HepG2 (cell line): Measurements from ENCODE around the gene CAVIN1. TPM values are rescaled to one million over a fixed set of nuclear protein-coding genes. Genes with fewer than 3 reads are reported as not detected.

Experiments used
- DPF2 ChIP-seq: sonication (generic); formaldehyde crosslinking; IDR thresholded peaks from 2 replicates; pipeline ENCODE4 v1.4.0; 2020; ENCODE audit warnings: mild to moderate bottlenecking, low read depth, missing genetic modification reagents, borderline replicate concordance
- FOXC1 ChIP-seq: sonication (generic); formaldehyde crosslinking; IDR thresholded peaks from 2 replicates; pipeline ENCODE4 v1.8.0; 2022; ENCODE audit warnings: mild to moderate bottlenecking, missing genetic modification reagents, borderline replicate concordance
- MBNL3 ChIP-seq: fragments of 250-450 bp; sonication (Bioruptor Pico); conservative IDR thresholded peaks from 2 replicates; pipeline ENCODE4 v1.8.0; 2022; ENCODE audit warnings: mild to moderate bottlenecking, inconsistent platforms
- NCOA2 ChIP-seq: sonication (generic); formaldehyde crosslinking; IDR thresholded peaks from 2 replicates; pipeline ENCODE4 v1.8.0; 2022; ENCODE audit warnings: inconsistent platforms
- XRCC5 ChIP-seq: fragments of 200-400 bp; formaldehyde crosslinking; optimal IDR thresholded peaks from 2 replicates; pipeline ENCODE3; 2017; ENCODE audit warnings: mild to moderate bottlenecking, low read length
- ZFP36L1 ChIP-seq: sonication (generic); formaldehyde crosslinking; IDR thresholded peaks from 2 replicates; pipeline ENCODE4 v1.8.0; 2022; ENCODE audit warnings: mild to moderate bottlenecking, missing genetic modification reagents, moderate library complexity
- ZNF552 ChIP-seq: sonication (generic); formaldehyde crosslinking; IDR thresholded peaks from 2 replicates; pipeline ENCODE4 v1.9.0; 2022; ENCODE audit warnings: missing genetic modification reagents, mild to moderate bottlenecking, borderline replicate concordance
- ZNF577 ChIP-seq: sonication (generic); formaldehyde crosslinking; IDR thresholded peaks from 2 replicates; pipeline ENCODE4 v1.4.0; 2020; ENCODE audit warnings: mild to moderate bottlenecking, low read depth, missing genetic modification reagents, borderline replicate concordance
- ZNF772 ChIP-seq: sonication (generic); formaldehyde crosslinking; IDR thresholded peaks from 2 replicates; pipeline ENCODE4 v1.5.0; 2020; ENCODE audit warnings: mild to moderate bottlenecking, missing genetic modification reagents
- polyA plus RNA-seq, 8 experiments: library from polyadenylated mRNA; depleted of rRNA in 3 of 8; stranded (reverse) in 7 of 8; unstranded in 1 of 8; fragments of >200 nt; fragmentation: Illumina TruSeq in 4 of 8; extraction: Trizol in 4 of 8; gene quantifications; 2 replicates each; pipeline versions ENCODE4 v1.2.1 to v1.2.3, GENCODE V29; 2011 to 2016; ENCODE audit warnings: low read depth in 4 of 8, missing spikeins in 1 of 8, mixed read lengths in 1 of 8; ENCODE audit not compliant: insufficient read depth in 1 of 8
- total RNA-seq, 5 experiments: library from RNA; depleted of rRNA; stranded (reverse); fragments of >200 nt; fragmentation: Illumina TruSeq; extraction: Trizol; gene quantifications; 2 replicates each; pipeline ENCODE4 v1.2.3, GENCODE V29; 2016; ENCODE audit warnings: low read depth in 1 of 5
- TF ChIP-seq, protein P1 (sequence below): conservative IDR thresholded peaks from 2 replicates; pipeline ENCODE4 v1.6.1; 2018; ENCODE audit warnings: missing genetic modification reagents
- TF ChIP-seq, protein P2 (sequence below): sonication (generic); formaldehyde crosslinking; IDR thresholded peaks from 2 replicates; pipeline ENCODE4 v1.8.1; 2023; ENCODE audit warnings: mild to moderate bottlenecking, moderate library complexity, missing genetic modification reagents
- TF ChIP-seq, protein P3 (sequence below): sonication (generic); formaldehyde crosslinking; IDR thresholded peaks from 2 replicates; pipeline ENCODE4 v1.5.1; 2020; ENCODE audit warnings: missing genetic modification reagents, mild to moderate bottlenecking, borderline replicate concordance
- TF ChIP-seq, protein P4 (sequence below), 2 experiments: fragments of 450-650 bp in 1 of 2; sonication (generic) in 1 of 2; formaldehyde crosslinking; IDR thresholded peaks; 2 replicates each; pipeline versions ENCODE4 v1.5.0 to v1.8.0; 2020 to 2022; ENCODE audit warnings: mild to moderate bottlenecking in 1 of 2, missing genetic modification reagents in 1 of 2
- TF ChIP-seq, protein P5 (sequence below): sonication (generic); formaldehyde crosslinking; IDR thresholded peaks from 2 replicates; pipeline ENCODE4 v1.4.0; 2020; ENCODE audit warnings: missing genetic modification reagents, borderline replicate concordance
- TF ChIP-seq, protein P6 (sequence below): sonication (generic); formaldehyde crosslinking; IDR thresholded peaks from 2 replicates; pipeline ENCODE4 v1.5.1; 2020; ENCODE audit warnings: mild to moderate bottlenecking, missing genetic modification reagents, moderate library complexity
- TF ChIP-seq, protein P7 (sequence below): sonication (generic); formaldehyde crosslinking; IDR thresholded peaks from 2 replicates; pipeline ENCODE4 v1.4.0; 2020; ENCODE audit warnings: missing genetic modification reagents, borderline replicate concordance

The CAVIN1 gene
- total and polyA plus RNA-seq, 2 of the 13 experiments (the other 11 are each of a cell fraction or from before 2014, with no cell fraction given): 15.9 to 25.5 TPM

DNA sequence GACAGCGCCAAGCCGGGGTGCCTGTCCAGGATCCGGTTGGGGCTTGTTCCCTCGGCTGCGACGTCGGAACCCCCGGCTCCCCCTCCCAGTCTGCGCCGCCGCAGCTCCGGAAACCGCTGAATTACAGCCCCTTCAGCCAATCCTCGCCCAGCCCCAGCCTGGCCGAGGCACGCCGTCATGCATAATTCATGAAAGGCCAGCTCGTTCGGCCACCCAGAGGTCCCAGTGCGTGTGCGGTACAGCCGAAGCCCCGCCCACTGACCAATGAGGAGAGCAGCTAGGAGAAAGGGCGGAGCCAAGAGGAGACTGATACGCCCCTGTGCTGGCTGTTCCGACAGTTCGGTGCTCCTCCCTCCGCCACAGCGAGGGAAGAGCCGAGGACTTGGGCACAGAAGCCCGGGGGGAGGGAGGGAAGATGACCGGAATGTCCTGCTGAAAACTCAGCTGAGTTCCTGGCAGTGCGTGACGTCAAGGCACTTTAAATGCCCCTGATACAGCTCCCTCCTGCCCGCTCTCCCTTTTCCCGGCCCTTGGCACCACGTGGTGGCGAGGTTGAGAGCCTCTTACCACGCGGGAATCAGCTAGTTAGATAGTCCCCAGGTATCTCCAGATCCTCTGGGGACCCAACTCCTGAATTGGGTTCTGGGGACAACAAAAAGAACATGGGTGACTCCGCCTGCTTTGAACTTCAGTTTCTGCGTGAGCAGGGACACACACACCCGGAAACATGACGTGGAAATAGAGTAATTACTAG is 34.5 kb downstream of the CAVIN1 start, which contains the start of gene STAT3 (continued):
- TF ChIP-seq, protein P1, sequence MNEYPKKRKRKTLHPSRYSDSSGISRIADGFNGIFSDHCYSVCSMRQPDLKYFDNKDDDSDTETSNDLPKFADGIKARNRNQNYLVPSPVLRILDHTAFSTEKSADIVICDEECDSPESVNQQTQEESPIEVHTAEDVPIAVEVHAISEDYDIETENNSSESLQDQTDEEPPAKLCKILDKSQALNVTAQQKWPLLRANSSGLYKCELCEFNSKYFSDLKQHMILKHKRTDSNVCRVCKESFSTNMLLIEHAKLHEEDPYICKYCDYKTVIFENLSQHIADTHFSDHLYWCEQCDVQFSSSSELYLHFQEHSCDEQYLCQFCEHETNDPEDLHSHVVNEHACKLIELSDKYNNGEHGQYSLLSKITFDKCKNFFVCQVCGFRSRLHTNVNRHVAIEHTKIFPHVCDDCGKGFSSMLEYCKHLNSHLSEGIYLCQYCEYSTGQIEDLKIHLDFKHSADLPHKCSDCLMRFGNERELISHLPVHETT (CRISPR knock-in tag): peak; percentile 92
- TF ChIP-seq XRCC5 (peak; percentile 100), ZFP36L1 (CRISPR knock-in tag) (peak; percentile 95), ZNF577 (CRISPR knock-in tag) (no peak; the same call in none of the 2 replicates), FOXC1 (peak; percentile 99), ZNF772 (CRISPR knock-in tag) (peak; percentile 99), MBNL3 (CRISPR knock-in tag) (no peak), ZNF552 (CRISPR knock-in tag) (peak; percentile 97), DPF2 (CRISPR knock-in tag) (0 out of 2 replicates have a peak, but pooled peaks have one; percentile 65), NCOA2 (CRISPR knock-in tag) (peak; percentile 100)
- TF ChIP-seq, protein P2, sequence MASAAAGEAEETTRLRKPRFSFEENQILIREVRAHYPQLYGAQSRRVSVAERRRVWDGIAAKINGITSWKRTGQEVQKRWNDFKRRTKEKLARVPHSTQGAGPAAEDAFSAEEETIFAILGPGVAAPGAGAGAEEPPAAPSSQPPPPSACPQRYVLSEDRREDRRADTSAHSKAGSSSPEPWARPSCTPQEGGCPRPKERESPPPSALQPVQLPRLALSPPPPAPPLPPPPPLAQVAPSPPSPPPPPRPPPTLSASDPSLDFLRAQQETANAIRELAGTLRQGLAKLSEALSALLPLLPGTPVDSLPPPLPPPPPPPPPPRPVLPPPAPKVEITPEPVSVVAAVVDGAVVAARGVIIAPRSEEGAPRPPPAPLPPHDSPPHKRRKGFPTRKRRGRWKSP (CRISPR knock-in tag): peak; percentile 97
- TF ChIP-seq, protein P3, sequence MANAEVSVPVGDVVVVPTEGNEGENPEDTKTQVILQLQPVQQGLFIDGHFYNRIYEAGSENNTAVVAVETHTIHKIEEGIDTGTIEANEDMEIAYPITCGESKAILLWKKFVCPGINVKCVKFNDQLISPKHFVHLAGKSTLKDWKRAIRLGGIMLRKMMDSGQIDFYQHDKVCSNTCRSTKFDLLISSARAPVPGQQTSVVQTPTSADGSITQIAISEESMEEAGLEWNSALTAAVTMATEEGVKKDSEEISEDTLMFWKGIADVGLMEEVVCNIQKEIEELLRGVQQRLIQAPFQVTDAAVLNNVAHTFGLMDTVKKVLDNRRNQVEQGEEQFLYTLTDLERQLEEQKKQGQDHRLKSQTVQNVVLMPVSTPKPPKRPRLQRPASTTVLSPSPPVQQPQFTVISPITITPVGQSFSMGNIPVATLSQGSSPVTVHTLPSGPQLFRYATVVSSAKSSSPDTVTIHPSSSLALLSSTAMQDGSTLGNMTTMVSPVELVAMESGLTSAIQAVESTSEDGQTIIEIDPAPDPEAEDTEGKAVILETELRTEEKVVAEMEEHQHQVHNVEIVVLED (CRISPR knock-in tag): peak; percentile 90
- TF ChIP-seq, protein P4, sequence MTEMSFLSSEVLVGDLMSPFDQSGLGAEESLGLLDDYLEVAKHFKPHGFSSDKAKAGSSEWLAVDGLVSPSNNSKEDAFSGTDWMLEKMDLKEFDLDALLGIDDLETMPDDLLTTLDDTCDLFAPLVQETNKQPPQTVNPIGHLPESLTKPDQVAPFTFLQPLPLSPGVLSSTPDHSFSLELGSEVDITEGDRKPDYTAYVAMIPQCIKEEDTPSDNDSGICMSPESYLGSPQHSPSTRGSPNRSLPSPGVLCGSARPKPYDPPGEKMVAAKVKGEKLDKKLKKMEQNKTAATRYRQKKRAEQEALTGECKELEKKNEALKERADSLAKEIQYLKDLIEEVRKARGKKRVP (CRISPR knock-in tag; IDR thresholded peaks at IDR 0.05): peak in 1 of 2 experiments; percentile 85; a peak in 2 of 4 replicates
- TF ChIP-seq, protein P5, sequence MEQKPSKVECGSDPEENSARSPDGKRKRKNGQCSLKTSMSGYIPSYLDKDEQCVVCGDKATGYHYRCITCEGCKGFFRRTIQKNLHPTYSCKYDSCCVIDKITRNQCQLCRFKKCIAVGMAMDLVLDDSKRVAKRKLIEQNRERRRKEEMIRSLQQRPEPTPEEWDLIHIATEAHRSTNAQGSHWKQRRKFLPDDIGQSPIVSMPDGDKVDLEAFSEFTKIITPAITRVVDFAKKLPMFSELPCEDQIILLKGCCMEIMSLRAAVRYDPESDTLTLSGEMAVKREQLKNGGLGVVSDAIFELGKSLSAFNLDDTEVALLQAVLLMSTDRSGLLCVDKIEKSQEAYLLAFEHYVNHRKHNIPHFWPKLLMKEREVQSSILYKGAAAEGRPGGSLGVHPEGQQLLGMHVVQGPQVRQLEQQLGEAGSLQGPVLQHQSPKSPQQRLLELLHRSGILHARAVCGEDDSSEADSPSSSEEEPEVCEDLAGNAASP (CRISPR knock-in tag): peak; percentile 95
- TF ChIP-seq, protein P6, sequence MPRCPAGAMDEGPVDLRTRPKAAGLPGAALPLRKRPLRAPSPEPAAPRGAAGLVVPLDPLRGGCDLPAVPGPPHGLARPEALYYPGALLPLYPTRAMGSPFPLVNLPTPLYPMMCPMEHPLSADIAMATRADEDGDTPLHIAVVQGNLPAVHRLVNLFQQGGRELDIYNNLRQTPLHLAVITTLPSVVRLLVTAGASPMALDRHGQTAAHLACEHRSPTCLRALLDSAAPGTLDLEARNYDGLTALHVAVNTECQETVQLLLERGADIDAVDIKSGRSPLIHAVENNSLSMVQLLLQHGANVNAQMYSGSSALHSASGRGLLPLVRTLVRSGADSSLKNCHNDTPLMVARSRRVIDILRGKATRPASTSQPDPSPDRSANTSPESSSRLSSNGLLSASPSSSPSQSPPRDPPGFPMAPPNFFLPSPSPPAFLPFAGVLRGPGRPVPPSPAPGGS: peak; percentile 99; the same call in 1 of the 2 replicates
- TF ChIP-seq, protein P7, sequence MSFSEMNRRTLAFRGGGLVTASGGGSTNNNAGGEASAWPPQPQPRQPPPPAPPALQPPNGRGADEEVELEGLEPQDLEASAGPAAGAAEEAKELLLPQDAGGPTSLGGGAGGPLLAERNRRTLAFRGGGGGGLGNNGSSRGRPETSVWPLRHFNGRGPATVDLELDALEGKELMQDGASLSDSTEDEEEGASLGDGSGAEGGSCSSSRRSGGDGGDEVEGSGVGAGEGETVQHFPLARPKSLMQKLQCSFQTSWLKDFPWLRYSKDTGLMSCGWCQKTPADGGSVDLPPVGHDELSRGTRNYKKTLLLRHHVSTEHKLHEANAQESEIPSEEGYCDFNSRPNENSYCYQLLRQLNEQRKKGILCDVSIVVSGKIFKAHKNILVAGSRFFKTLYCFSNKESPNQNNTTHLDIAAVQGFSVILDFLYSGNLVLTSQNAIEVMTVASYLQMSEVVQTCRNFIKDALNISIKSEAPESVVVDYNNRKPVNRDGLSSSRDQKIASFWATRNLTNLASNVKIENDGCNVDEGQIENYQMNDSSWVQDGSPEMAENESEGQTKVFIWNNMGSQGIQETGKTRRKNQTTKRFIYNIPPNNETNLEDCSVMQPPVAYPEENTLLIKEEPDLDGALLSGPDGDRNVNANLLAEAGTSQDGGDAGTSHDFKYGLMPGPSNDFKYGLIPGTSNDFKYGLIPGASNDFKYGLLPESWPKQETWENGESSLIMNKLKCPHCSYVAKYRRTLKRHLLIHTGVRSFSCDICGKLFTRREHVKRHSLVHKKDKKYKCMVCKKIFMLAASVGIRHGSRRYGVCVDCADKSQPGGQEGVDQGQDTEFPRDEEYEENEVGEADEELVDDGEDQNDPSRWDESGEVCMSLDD (CRISPR knock-in tag): peak; percentile 65; the same call in 1 of the 2 replicates
